Measurements from ENCODE around the gene TMEM164.

- TF ChIP-seq TARDBP (IDR thresholded peaks at IDR 0.05) (no peak), NFRKB (IDR thresholded peaks at IDR 0.05) (no peak), PKNOX1 (IDR thresholded peaks at IDR 0.05) (no peak), SP1 (IDR thresholded peaks at IDR 0.05) (no peak), L3MBTL2 (conservative IDR thresholded peaks at IDR 0.05) (no peak)
Observed at GRCh38 chrX:110153896-110154295, 151.0 kb downstream of the TMEM164 start.

Data from HEK293T (cell line).